GM18498 (cell line): Measurements from ENCODE around the gene POLR2M.

Source experiments
- ATAC-seq: cut with Tn5 transposase; IDR thresholded peaks from one replicate; pipeline ENCODE4 v1.9.1; 2021; ENCODE audit warnings: mild to moderate bottlenecking, moderate library complexity; ENCODE audit not compliant: unreplicated experiment

POLR2M gene

GRCh38 chr15:57690341-57690966, 16.1 kb upstream of the POLR2M start:
- no peak for ATAC-seq

- ATAC-seq, result no peak
Observed at GRCh38 chr15:57691082-57691481, 15.4 kb upstream of the POLR2M start.

- no peak for ATAC-seq
Observed at GRCh38 chr15:57692709-57693108, 13.8 kb upstream of the POLR2M start.

- no peak for ATAC-seq
Observed at GRCh38 chr15:57694279-57694678, 12.2 kb upstream of the POLR2M start.

- ATAC-seq, result no peak
Observed at GRCh38 chr15:57696146-57696545, 10.4 kb upstream of the POLR2M start.

- ATAC-seq, result no peak
Observed at GRCh38 chr15:57697588-57697987, 8.9 kb upstream of the POLR2M start.

GRCh38 chr15:57698243-57698642, 8.3 kb upstream of the POLR2M start:
- no peak for ATAC-seq

GRCh38 chr15:57698991-57699390, 7.5 kb upstream of the POLR2M start:
- ATAC-seq, result no peak

GRCh38 chr15:57703387-57703786, 3.1 kb upstream of the POLR2M start:
- ATAC-seq, result no peak

- no peak for ATAC-seq
Observed at GRCh38 chr15:57704441-57704840, 2.1 kb upstream of the POLR2M start.

GRCh38 chr15:57705746-57706404, 639 bp upstream of the POLR2M start:
- ATAC-seq, result no peak

- ATAC-seq, result no peak
Observed at GRCh38 chr15:57708047-57708446, 1.5 kb downstream of the POLR2M start.

- no peak for ATAC-seq
Observed at GRCh38 chr15:57718309-57718708, 11.8 kb downstream of the POLR2M start.

GRCh38 chr15:57720867-57721266, 14.4 kb downstream of the POLR2M start:
- ATAC-seq, result no peak

- no peak for ATAC-seq
Observed at GRCh38 chr15:57726411-57726810, 19.9 kb downstream of the POLR2M start.

GRCh38 chr15:57727031-57727430, 20.5 kb downstream of the POLR2M start:
- ATAC-seq, result no peak

GRCh38 chr15:57728436-57728835, 21.9 kb downstream of the POLR2M start:
- ATAC-seq, result no peak

- ATAC-seq, result no peak
Observed at GRCh38 chr15:57730876-57731275, 24.4 kb downstream of the POLR2M start.

GRCh38 chr15:57731530-57732103, 25.1 kb downstream of the POLR2M start:
- ATAC-seq, result no peak

- ATAC-seq, result no peak
Observed at GRCh38 chr15:57732526-57733331, 26.2 kb downstream of the POLR2M start.

- ATAC-seq, result no peak
Observed at GRCh38 chr15:57734860-57735259, 28.3 kb downstream of the POLR2M start.

GRCh38 chr15:57735431-57735830, 28.9 kb downstream of the POLR2M start:
- no peak for ATAC-seq
